Ectodermal cell (in vitro differentiated cells): Measurements from ENCODE around the gene OR52N2.

Experiments
- H3K27ac ChIP-seq: 2 replicates; pipeline ENCODE4 v1.7.0; 2013; ENCODE audit warnings: mild to moderate bottlenecking, low read depth, low read length; ENCODE audit not compliant: insufficient read depth, poor library complexity, severe bottlenecking
- H3K27me3 ChIP-seq: 2 replicates; pipeline ENCODE4 v1.7.0; 2013; ENCODE audit warnings: mild to moderate bottlenecking, low read length; ENCODE audit not compliant: insufficient read depth, control insufficient read depth, poor library complexity, severe bottlenecking
- H3K36me3 ChIP-seq: one replicate; pipeline ENCODE4 v1.7.0; 2013; ENCODE audit warnings: low read length; ENCODE audit not compliant: control insufficient read depth, insufficient read depth
- H3K4me1 ChIP-seq: one replicate; pipeline ENCODE4 v1.7.0; 2013; ENCODE audit warnings: low read length; ENCODE audit not compliant: control insufficient read depth, insufficient read depth
- H3K4me3 ChIP-seq: 2 replicates; pipeline ENCODE4 v1.7.0; 2013; ENCODE audit warnings: low read depth, low read length, control low read depth; ENCODE audit not compliant: insufficient read depth
- H3K9me3 ChIP-seq: 2 replicates; pipeline ENCODE4 v1.7.0; 2013; ENCODE audit warnings: mild to moderate bottlenecking, low read length, moderate library complexity; ENCODE audit not compliant: control insufficient read depth
- WGBS, 2 experiments: methylation state at CpG; one replicate each; pipeline ENCODE4 v1.1.7; 2013; ENCODE audit warnings: missing lambda C conversion rate in 2 of 2; 5-methylcytosine and 5-hydroxymethylcytosine counted together

OR52N2 gene

GRCh38 chr11:5818245-5818886, 9.6 kb downstream of the OR52N2 start:
- H3K27me3 ChIP-seq: no peaks in the 10 kb centered on the region
- no peaks in the 10 kb centered on the region for H3K9me3 ChIP-seq
- H3K4me1 ChIP-seq: no peaks in the 10 kb centered on the region
- H3K27ac ChIP-seq: no peak overlapping the region
- no peaks in the 10 kb centered on the region for H3K36me3 ChIP-seq
- 83 to 88% methylated on average over 1 of the region's 1 CpG for WGBS, 2 experiments
- no peak overlapping the region for H3K4me3 ChIP-seq

GRCh38 chr11:5831196-5831829, 22.6 kb downstream of the OR52N2 start:
- no peak overlapping the region for H3K27ac ChIP-seq
- no peaks in the 10 kb centered on the region for H3K27me3 ChIP-seq
- WGBS, 2 experiments: 57 to 62% methylated on average over 6 of the region's 6 CpGs
- H3K4me1 ChIP-seq: no peaks in the 10 kb centered on the region
- H3K4me3 ChIP-seq: no peak overlapping the region
- no peaks in the 10 kb centered on the region for H3K36me3 ChIP-seq
- no peaks in the 10 kb centered on the region for H3K9me3 ChIP-seq

GRCh38 chr11:5833446-5833845, 24.7 kb downstream of the OR52N2 start:
- Histone ChIP-seq H3K27me3 (no peaks in the 10 kb centered on the region), H3K9me3 (no peaks in the 10 kb centered on the region)
- 80 to 87% methylated on average over 1 of the region's 2 CpGs for WGBS, 2 experiments

GRCh38 chr11:5837695-5838094, 29.0 kb downstream of the OR52N2 start:
- Histone ChIP-seq H3K36me3 (no peaks in the 10 kb centered on the region), H3K27me3 (no peaks in the 10 kb centered on the region), H3K9me3 (no peaks in the 10 kb centered on the region), H3K4me1 (no peaks in the 10 kb centered on the region), H3K4me3 (no peak overlapping the region), H3K27ac (no peak overlapping the region)
- WGBS, 2 experiments: 100% methylated on average over 2 of the region's 2 CpGs

More at GRCh38 chr11:5833446-5833845, 24.7 kb downstream of the OR52N2 start:
- no peaks in the 10 kb centered on the region for H3K4me1 ChIP-seq
- H3K4me3 ChIP-seq: no peak overlapping the region
- no peaks in the 10 kb centered on the region for H3K36me3 ChIP-seq
- no peak overlapping the region for H3K27ac ChIP-seq

- Histone ChIP-seq H3K4me3 (no peak within 1 kb of the TSS), H3K27ac (no peak within 1 kb of the TSS), H3K9me3 (no peaks in the 10 kb centered on the region), H3K27me3 (no peaks in the 10 kb centered on the region), H3K36me3 (no peaks in the 10 kb centered on the region), H3K4me1 (no peaks in the 10 kb centered on the region)
- WGBS, 2 experiments: 0% methylated on average over 1 of the region's 1 CpG
These were observed 33.1 kb downstream of the OR52N2 start, which contains the start of gene OR52E6 for GRCh38 chr11:5841797-5842196. OR52E6 (minus strand) TSS chr11:5841897; CDS start chr11:5841897, 0 bp downstream.

GRCh38 chr11:5846701-5847100, 38.0 kb downstream of the OR52N2 start:
- 86 to 95% methylated on average over 1 of the region's 1 CpG for WGBS, 2 experiments
- no peaks in the 10 kb centered on the region for H3K27me3 ChIP-seq
- H3K4me1 ChIP-seq: no peaks in the 10 kb centered on the region
- H3K9me3 ChIP-seq: no peaks in the 10 kb centered on the region
- H3K27ac ChIP-seq: no peak overlapping the region
- H3K36me3 ChIP-seq: no peaks in the 10 kb centered on the region
- H3K4me3 ChIP-seq: no peak overlapping the region

GRCh38 chr11:5847711-5848110, 39.0 kb downstream of the OR52N2 start:
- Histone ChIP-seq H3K27ac (no peak overlapping the region), H3K9me3 (no peaks in the 10 kb centered on the region), H3K4me3 (no peak overlapping the region), H3K36me3 (no peaks in the 10 kb centered on the region), H3K27me3 (no peaks in the 10 kb centered on the region), H3K4me1 (no peaks in the 10 kb centered on the region)

GRCh38 chr11:5851002-5851401, 42.3 kb downstream of the OR52N2 start:
- Histone ChIP-seq H3K27ac (no peak overlapping the region), H3K9me3 (no peaks in the 10 kb centered on the region), H3K36me3 (no peaks in the 10 kb centered on the region), H3K4me3 (no peak overlapping the region), H3K4me1 (no peaks in the 10 kb centered on the region), H3K27me3 (no peaks in the 10 kb centered on the region)
- WGBS, 2 experiments: 86 to 94% methylated on average over 1 of the region's 1 CpG

GRCh38 chr11:5857590-5857989, 48.9 kb downstream of the OR52N2 start, which contains the start of gene OR52E8:
OR52E8 (minus strand) TSS chr11:5857690; CDS start chr11:5857690, 0 bp downstream.
- Histone ChIP-seq H3K9me3 (no peaks in the 10 kb centered on the region), H3K27me3 (no peaks in the 10 kb centered on the region), H3K4me1 (no peaks in the 10 kb centered on the region), H3K36me3 (no peaks in the 10 kb centered on the region), H3K4me3 (no peak within 1 kb of the TSS), H3K27ac (no peak within 1 kb of the TSS)
- 94 to 100% methylated on average over 3 of the region's 3 CpGs for WGBS, 2 experiments

- Histone ChIP-seq H3K4me1 (no peaks in the 10 kb centered on the region), H3K27me3 (no peaks in the 10 kb centered on the region), H3K27ac (no peak overlapping the region), H3K36me3 (no peaks in the 10 kb centered on the region), H3K4me3 (no peak overlapping the region), H3K9me3 (no peaks in the 10 kb centered on the region)
- WGBS, 2 experiments: 80 to 89% methylated on average over 1 to 2 of the region's 2 CpGs
These were observed 57.1 kb downstream of the OR52N2 start for GRCh38 chr11:5865826-5866225.
